ENCODE results near the gene PCGF1. TPM values are rescaled to one million over a fixed set of nuclear protein-coding genes. Genes with fewer than 3 reads are reported as not detected.
A peak's percentile ranks its signal among the peaks of the same experiment; 100 is the strongest.

The PCGF1 gene
- polyA plus RNA-seq, 6 donors from 2014 or later = 8.9 to 17.0 (median 14.1) TPM

GRCh38 chr2:74532222-74532621 lies 24.7 kb upstream of the PCGF1 start:
- peak overlapping the region in 4 of 6 donors; percentile 17 to 95 (median 74) for H3K27ac Mint-ChIP-seq
- peak overlapping the region; percentile 2 to 96 (median 86) for H3K4me3 Mint-ChIP-seq
- H3K4me1 Mint-ChIP-seq = peaks cover 39 to 43% (median 40%) of the 10 kb centered on the region in 3 donors
- DNase-seq (no peak), ATAC-seq (ENCODE audit: low read depth in 2 of 2) (no peak)
- no peaks in the 10 kb centered on the region for H3K27me3 Mint-ChIP-seq
- H3K36me3 Mint-ChIP-seq = peaks cover 2 to 12% of the 10 kb centered on the region in 2 donors
- H3K9me3 Mint-ChIP-seq = peaks cover 0 to 1% (median 0%) of the 10 kb centered on the region in 7 donors

- Mint-ChIP-seq H3K9me3 (peaks cover 0 to 1% (median 0%) of the 10 kb centered on the region in 7 donors), H3K36me3 (peaks cover 8 to 14% of the 10 kb centered on the region in 2 donors), H3K27me3 (no peaks in the 10 kb centered on the region), H3K4me1 (peaks cover 38 to 49% (median 42%) of the 10 kb centered on the region in 3 donors), H3K27ac (peak overlapping the region in 3 of 6 donors; percentile 57 to 95 (median 93)), H3K4me3 (peak overlapping the region; percentile 17 to 96 (median 86))
- DNase-seq (no peak), ATAC-seq (ENCODE audit: low read depth in 2 of 2) (no peak)
These were observed 24.2 kb upstream of the PCGF1 start for GRCh38 chr2:74531666-74532065.

- Mint-ChIP-seq H3K27ac (peak overlapping the region; percentile 63 to 97 (median 94)), H3K4me3 (peak overlapping the region; percentile 83 to 96 (median 94)), H3K27me3 (no peaks in the 10 kb centered on the region), H3K4me1 (peaks cover 46 to 57% (median 49%) of the 10 kb centered on the region in 3 donors), H3K36me3 (peaks cover 15 to 21% of the 10 kb centered on the region in 2 donors), H3K9me3 (peaks cover 0 to 1% (median 0%) of the 10 kb centered on the region in 7 donors)
- peak; percentile 19 to 26 for ATAC-seq (ENCODE audit: low read depth in 2 of 2)
- DNase-seq = peak; percentile 58
These were observed 23.0 kb upstream of the PCGF1 start for GRCh38 chr2:74530239-74531187.

- H3K4me1 Mint-ChIP-seq = peaks cover 46 to 57% (median 49%) of the 10 kb centered on the region in 3 donors
- H3K36me3 Mint-ChIP-seq = peaks cover 15 to 21% of the 10 kb centered on the region in 2 donors
- DNase-seq (peak; percentile 92), ATAC-seq (ENCODE audit: low read depth in 2 of 2) (peak; percentile 81 to 82)
- H3K27ac Mint-ChIP-seq = peak within 1 kb of the TSS; percentile 93 to 97 (median 96)
- H3K9me3 Mint-ChIP-seq = peaks cover 0 to 1% (median 0%) of the 10 kb centered on the region in 7 donors
- peak within 1 kb of the TSS; percentile 83 to 96 (median 94) for H3K4me3 Mint-ChIP-seq
- no peaks in the 10 kb centered on the region for H3K27me3 Mint-ChIP-seq
These were observed 22.1 kb upstream of the PCGF1 start, which contains the start of the genes AUP1 and HTRA2 for GRCh38 chr2:74529357-74530238. AUP1 (minus strand) TSS chr2:74529706; CDS start chr2:74529629, 77 bp downstream. HTRA2 (plus strand) TSS chr2:74529933; CDS start chr2:74530007, 74 bp downstream.

- no peak for ATAC-seq (ENCODE audit: low read depth in 2 of 2)
- H3K4me3 Mint-ChIP-seq = peak overlapping the region; percentile 83 to 96 (median 94)
- peaks cover 15 to 21% of the 10 kb centered on the region in 2 donors for H3K36me3 Mint-ChIP-seq
- no peaks in the 10 kb centered on the region for H3K27me3 Mint-ChIP-seq
- peaks cover 0 to 1% (median 0%) of the 10 kb centered on the region in 7 donors for H3K9me3 Mint-ChIP-seq
- H3K27ac Mint-ChIP-seq = peak overlapping the region; percentile 93 to 97 (median 95)
- H3K4me1 Mint-ChIP-seq = peaks cover 46 to 57% (median 49%) of the 10 kb centered on the region in 3 donors
- DNase-seq = no peak
These were observed 21.3 kb upstream of the PCGF1 start for GRCh38 chr2:74528600-74529356.

GRCh38 chr2:74527741-74528140 lies 20.2 kb upstream of the PCGF1 start:
- Mint-ChIP-seq H3K4me3 (peak overlapping the region; percentile 83 to 96 (median 94)), H3K27me3 (no peaks in the 10 kb centered on the region), H3K36me3 (peaks cover 15 to 21% of the 10 kb centered on the region in 2 donors), H3K4me1 (peaks cover 46 to 55% (median 49%) of the 10 kb centered on the region in 3 donors), H3K9me3 (no peaks in the 10 kb centered on the region), H3K27ac (peak overlapping the region in 5 of 6 donors; percentile 18 to 95 (median 91))
- no peak for DNase-seq
- ATAC-seq (ENCODE audit: low read depth in 2 of 2) = no peak

GRCh38 chr2:74526649-74527230 lies 19.2 kb upstream of the PCGF1 start:
- Mint-ChIP-seq H3K4me3 (peak overlapping the region; percentile 35 to 86 (median 46)), H3K4me1 (peaks cover 38 to 45% (median 43%) of the 10 kb centered on the region in 3 donors), H3K36me3 (peaks cover 16 to 20% of the 10 kb centered on the region in 2 donors), H3K9me3 (no peaks in the 10 kb centered on the region), H3K27me3 (peaks cover 7 to 8% (median 7%) of the 10 kb centered on the region in 3 donors), H3K27ac (peak overlapping the region; percentile 41 to 98 (median 92))
- DNase-seq (no peak), ATAC-seq (ENCODE audit: low read depth in 2 of 2) (no peak)

GRCh38 chr2:74525717-74526648 lies 18.5 kb upstream of the PCGF1 start, which contains the start of gene DQX1:
DQX1 (minus strand) TSS chr2:74526231; CDS start chr2:74525729, 502 bp downstream.
- Mint-ChIP-seq H3K27me3 (peaks cover 12 to 15% (median 15%) of the 10 kb centered on the region in 3 donors), H3K4me3 (peak within 1 kb of the TSS; percentile 35 to 86 (median 46)), H3K36me3 (peaks cover 16 to 23% of the 10 kb centered on the region in 2 donors), H3K4me1 (peaks cover 30 to 38% (median 37%) of the 10 kb centered on the region in 3 donors), H3K9me3 (no peaks in the 10 kb centered on the region), H3K27ac (peak within 1 kb of the TSS; percentile 41 to 98 (median 92))
- ATAC-seq (ENCODE audit: low read depth in 2 of 2) (peak; percentile 24 to 32), DNase-seq (peak; percentile 69)

GRCh38 chr2:74524955-74525716 lies 17.6 kb upstream of the PCGF1 start:
- ATAC-seq (ENCODE audit: low read depth in 2 of 2) (no peak), DNase-seq (no peak)
- peak overlapping the region in 1 of 6 donors; percentile 44 for H3K27ac Mint-ChIP-seq
- H3K4me1 Mint-ChIP-seq = peaks cover 25 to 32% (median 31%) of the 10 kb centered on the region in 3 donors
- peaks cover 16 to 23% of the 10 kb centered on the region in 2 donors for H3K36me3 Mint-ChIP-seq
- H3K4me3 Mint-ChIP-seq = peak overlapping the region in 1 of 8 donors; percentile 4
- H3K9me3 Mint-ChIP-seq = no peaks in the 10 kb centered on the region
- peaks cover 18 to 24% (median 23%) of the 10 kb centered on the region in 3 donors for H3K27me3 Mint-ChIP-seq

- H3K9me3 Mint-ChIP-seq = no peaks in the 10 kb centered on the region
- no peak for ATAC-seq (ENCODE audit: low read depth in 2 of 2)
- no peak for DNase-seq
- peaks cover 27 to 35% (median 35%) of the 10 kb centered on the region in 3 donors for H3K27me3 Mint-ChIP-seq
- peaks cover 23 to 31% (median 29%) of the 10 kb centered on the region in 3 donors for H3K4me1 Mint-ChIP-seq
- peaks cover 16 to 23% of the 10 kb centered on the region in 2 donors for H3K36me3 Mint-ChIP-seq
- H3K27ac Mint-ChIP-seq = no peak overlapping the region
- peak overlapping the region in 1 of 8 donors; percentile 21 for H3K4me3 Mint-ChIP-seq
These were observed 16.5 kb upstream of the PCGF1 start for GRCh38 chr2:74524005-74524404.

Data from naive B cell (primary cell).